CD8-positive, alpha-beta memory T cell (primary cell): ENCODE results near the gene PDE3B. TPM values are rescaled to one million over a fixed set of nuclear protein-coding genes. Genes with fewer than 3 reads are reported as not detected.
"Not testable (repeated sequence)": the region's sequence is repeated elsewhere in the genome, so short reads cannot be mapped to it uniquely, and the experiment has no call there.

Source experiments
- CTCF ChIA-PET: fragments of 350-600 bp; sonication (Branson Sonifier 250); formaldehyde crosslinking; loops from one replicate; lab custom pipeline; 2021; ENCODE audit warnings: antibody characterized with exemption; lab: Charles Lee
- POLR2A ChIA-PET: fragments of 350-600 bp; sonication (Branson Sonifier 250); formaldehyde crosslinking; loops from one replicate; lab custom pipeline; 2021; ENCODE audit warnings: antibody characterized with exemption; lab: Charles Lee
- DNase-seq, 5 donors: peaks; one replicate each; pipeline versions ENCODE4 v3.0.0 to v3.0.0-alpha.2; 2020 to 2022; ENCODE audit warnings: mixed read lengths in 1 of 5
- H3K27ac ChIP-seq: one replicate; pipeline ENCODE4 v1.7.0; 2013; ENCODE audit warnings: low read depth, mild to moderate bottlenecking, low read length, moderate library complexity
- H3K27me3 ChIP-seq: 2 replicates; pipeline ENCODE4 v1.7.0; 2013; ENCODE audit warnings: low read length, mild to moderate bottlenecking; ENCODE audit not compliant: insufficient read depth, poor library complexity, severe bottlenecking
- H3K36me3 ChIP-seq: 2 replicates; pipeline ENCODE4 v1.7.0; 2013; ENCODE audit warnings: mild to moderate bottlenecking, low read length, moderate library complexity; ENCODE audit not compliant: insufficient read depth
- H3K4me1 ChIP-seq: 2 replicates; pipeline ENCODE4 v1.7.0; 2013; ENCODE audit warnings: mild to moderate bottlenecking, low read length, moderate library complexity; ENCODE audit not compliant: insufficient read depth
- H3K4me3 ChIP-seq: 2 replicates; pipeline ENCODE4 v1.7.0; 2013; ENCODE audit warnings: mild to moderate bottlenecking, low read length
- H3K9me3 ChIP-seq: 2 replicates; pipeline ENCODE4 v1.7.0; 2013; ENCODE audit warnings: mild to moderate bottlenecking, low read length
- H3K27ac Mint-ChIP-seq, 8 donors: one replicate each; pipeline ENCODE4 v1.8.0; 2020 to 2021; ENCODE audit warnings: mixed read lengths in 8 of 8, mild to moderate bottlenecking in 6 of 8, inconsistent platforms in 3 of 8, moderate library complexity in 3 of 8
- H3K27me3 Mint-ChIP-seq, 2 donors: one replicate each; pipeline ENCODE4 v1.8.0; 2020 to 2021; ENCODE audit warnings: mixed read lengths in 2 of 2, mild to moderate bottlenecking in 1 of 2, moderate library complexity in 1 of 2
- H3K36me3 Mint-ChIP-seq, 3 donors: one replicate each; pipeline ENCODE4 v1.8.0; 2020 to 2021; ENCODE audit warnings: mixed read lengths in 3 of 3, inconsistent platforms in 1 of 3, mild to moderate bottlenecking in 1 of 3
- H3K4me1 Mint-ChIP-seq, 3 donors: one replicate each; pipeline ENCODE4 v1.8.0; 2020 to 2021; ENCODE audit warnings: mixed read lengths in 3 of 3, inconsistent platforms in 1 of 3, mild to moderate bottlenecking in 1 of 3
- H3K4me3 Mint-ChIP-seq, 7 donors: one replicate each; pipeline ENCODE4 v1.8.0; 2020 to 2021; ENCODE audit warnings: mixed read lengths in 7 of 7, mild to moderate bottlenecking in 6 of 7, moderate library complexity in 4 of 7, inconsistent platforms in 2 of 7
- H3K9me3 Mint-ChIP-seq, 5 donors: one replicate each; pipeline ENCODE4 v1.8.0; 2020 to 2022; ENCODE audit warnings: mixed read lengths in 5 of 5, mild to moderate bottlenecking in 3 of 5, moderate library complexity in 2 of 5, inconsistent platforms in 1 of 5
- polyA plus RNA-seq: library from polyadenylated mRNA; unstranded; fragments of 300-500 nt; fragmentation: Illumina TruSeq; gene quantifications from one replicate; pipeline ENCODE4 v1.2.3, GENCODE V29; 2021
- total RNA-seq, 2 experiments: library from RNA; stranded (reverse); gene quantifications; one replicate each; pipeline ENCODE4 v1.2.3, GENCODE V29; 2021

The PDE3B gene
- total and polyA plus RNA-seq, 3 experiments from 2014 or later, result 39.8 to 47.2 (median 47.0) TPM

DNA sequence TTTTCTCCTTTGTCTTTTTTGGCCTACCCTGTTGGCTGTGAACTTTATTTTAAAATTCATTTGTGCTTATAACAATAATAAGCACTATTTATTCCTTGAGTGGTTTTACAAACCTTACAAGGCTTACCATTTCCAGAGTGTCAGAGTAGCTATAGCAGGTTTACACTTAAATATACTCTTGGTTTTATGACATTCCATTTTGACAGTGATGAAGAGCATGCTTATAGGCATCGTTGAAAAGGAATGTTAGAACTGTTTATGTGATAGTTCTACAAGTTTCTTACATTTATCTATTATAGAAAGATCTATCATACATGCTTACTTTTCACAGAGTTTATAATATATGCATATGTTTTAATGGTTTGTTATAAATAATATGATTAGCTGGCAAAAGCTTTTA is 84.1 kb downstream of the PDE3B start:
- Histone ChIP-seq H3K4me1 (peaks cover 22% of the 10 kb centered on the region), H3K4me3 (no peak overlapping the region), H3K36me3 (no peaks in the 10 kb centered on the region), H3K27ac (no peak overlapping the region), H3K9me3 (no peaks in the 10 kb centered on the region), H3K27me3 (no peaks in the 10 kb centered on the region)
- ChIA-PET CTCF (interaction anchor here (0.9 to 1.3 kb wide), 2 partner anchors 19 to 83 kb away, joined by 3 to 4 read pairs; no protein-coding TSS in a partner anchor), POLR2A (no interaction called here)
- Mint-ChIP-seq H3K9me3 (no peaks in the 10 kb centered on the region), H3K27ac (peak overlapping the region in 3 of 8 donors; percentile 20 to 50 (median 28)), H3K4me1 (peaks cover 60 to 82% (median 77%) of the 10 kb centered on the region in 3 donors), H3K27me3 (no peaks in the 10 kb centered on the region), H3K4me3 (peak overlapping the region in 1 of 7 donors; percentile 4), H3K36me3 (peaks cover 6 to 12% (median 8%) of the 10 kb centered on the region in 3 donors)
- DNase-seq, result no peak

DNA sequence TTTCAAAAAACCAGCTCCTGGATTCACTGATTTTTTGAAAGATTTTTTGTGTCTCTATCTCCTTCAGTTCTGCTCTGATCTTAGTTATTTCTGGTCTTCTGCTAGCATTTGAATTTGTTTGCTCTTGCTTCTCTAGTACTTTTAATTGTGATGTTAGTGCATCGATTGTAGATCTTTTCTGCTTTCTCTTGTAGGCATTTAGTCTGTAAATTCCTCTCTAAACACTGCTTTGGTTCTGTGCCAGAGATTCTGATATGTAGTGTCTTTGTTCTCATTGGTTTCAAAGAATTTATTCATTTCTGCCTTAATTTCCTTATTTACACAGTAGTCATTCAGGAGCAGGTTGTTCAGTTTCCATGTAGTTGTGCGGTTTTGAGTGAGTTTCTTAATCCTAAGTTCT is 96.9 kb downstream of the PDE3B start:
- H3K27ac ChIP-seq, POLR2A ChIA-PET, H3K27me3 Mint-ChIP-seq, CTCF ChIA-PET, H3K4me3 ChIP-seq, DNase-seq, H3K27me3 ChIP-seq, H3K9me3 ChIP-seq, H3K36me3 ChIP-seq: not testable (repeated sequence)
- H3K27ac Mint-ChIP-seq, result peak overlapping the region in 4 of 8 donors; percentile 4 to 39 (median 26)
- H3K4me1 Mint-ChIP-seq, result peaks cover 65 to 77% (median 73%) of the 10 kb centered on the region in 3 donors
- H3K9me3 Mint-ChIP-seq, result peaks cover 4 to 18% (median 6%) of the 10 kb centered on the region in 5 donors
- H3K4me1 ChIP-seq, result peaks cover 15% of the 10 kb centered on the region
- peak overlapping the region in 1 of 7 donors; percentile 6 for H3K4me3 Mint-ChIP-seq
- H3K36me3 Mint-ChIP-seq, result peaks cover 19 to 46% (median 31%) of the 10 kb centered on the region in 3 donors

DNA sequence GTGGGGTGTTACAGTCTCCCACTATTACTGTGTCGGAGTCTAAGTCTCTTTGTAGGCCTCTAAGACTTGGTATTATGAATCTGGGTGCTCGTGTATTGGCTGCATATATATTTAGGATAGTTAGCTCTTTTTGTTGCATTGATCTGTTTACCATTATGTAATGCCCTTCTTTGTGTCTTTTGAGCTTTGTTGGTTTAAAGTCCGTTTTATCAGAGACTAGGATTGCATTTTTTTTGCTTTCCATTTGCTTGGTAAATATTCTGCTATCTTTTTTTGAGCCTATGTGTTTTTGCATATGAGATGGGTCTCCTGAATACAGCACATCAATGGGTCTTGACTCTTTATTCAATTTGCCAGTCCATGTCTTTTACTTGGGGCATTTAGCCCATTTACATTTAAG is 97.6 kb downstream of the PDE3B start:
- DNase-seq, result no peak
- H3K9me3 Mint-ChIP-seq, result peaks cover 4 to 18% (median 6%) of the 10 kb centered on the region in 5 donors
- peaks cover 0 to 1% of the 10 kb centered on the region in 2 donors for H3K27me3 Mint-ChIP-seq
- Histone ChIP-seq H3K27me3 (no peaks in the 10 kb centered on the region), H3K4me3 (no peak overlapping the region), H3K27ac (no peak overlapping the region), H3K36me3 (no peaks in the 10 kb centered on the region), H3K9me3 (peaks cover 4% of the 10 kb centered on the region), H3K4me1 (peaks cover 12% of the 10 kb centered on the region)
- POLR2A ChIA-PET, result no interaction called here
- CTCF ChIA-PET, result no interaction called here
- H3K4me3 Mint-ChIP-seq, result no peak overlapping the region
- H3K27ac Mint-ChIP-seq, result peak overlapping the region in 2 of 8 donors; percentile 34 to 55
- peaks cover 19 to 46% (median 36%) of the 10 kb centered on the region in 3 donors for H3K36me3 Mint-ChIP-seq
- peaks cover 61 to 71% (median 71%) of the 10 kb centered on the region in 3 donors for H3K4me1 Mint-ChIP-seq

DNA sequence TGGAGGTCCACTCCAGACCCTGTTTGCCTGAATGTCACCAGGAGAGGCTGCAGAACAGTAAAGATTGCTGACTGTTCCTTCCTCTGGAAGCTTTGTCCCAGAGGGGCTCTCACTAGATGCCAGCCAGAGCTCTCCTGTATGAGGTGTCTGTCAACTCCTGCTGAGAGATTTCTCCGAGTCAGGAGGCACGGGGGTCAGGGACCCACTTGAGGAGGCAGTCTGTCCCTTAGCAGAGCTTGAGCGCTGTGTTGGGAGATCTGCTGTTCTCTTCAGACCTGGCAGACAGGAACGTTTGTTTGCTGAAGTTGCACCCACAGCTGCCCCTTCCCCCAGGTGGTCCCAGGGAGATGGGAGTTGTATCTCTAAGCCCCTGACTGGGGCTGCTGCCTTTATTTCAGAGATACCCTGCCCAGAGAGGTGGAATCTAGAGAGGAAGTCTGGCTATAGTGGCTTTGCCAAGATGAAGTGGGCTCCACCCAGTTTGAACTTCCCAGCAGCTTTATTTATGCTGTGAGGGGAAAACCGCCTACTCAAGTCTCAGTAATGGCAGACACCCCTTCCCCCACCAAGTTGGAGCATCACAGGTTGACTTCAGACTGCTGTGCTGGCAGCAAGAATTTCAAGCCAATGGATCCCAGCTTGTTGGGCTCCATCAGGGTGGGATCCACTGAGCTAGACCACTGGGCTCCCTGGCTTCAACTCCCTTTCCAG is 99.4 kb downstream of the PDE3B start:
- DNase-seq, result no peak
- H3K27me3 ChIP-seq, result no peaks in the 10 kb centered on the region
- Mint-ChIP-seq H3K36me3 (peaks cover 17 to 42% (median 41%) of the 10 kb centered on the region in 3 donors), H3K4me3 (no peak overlapping the region), H3K27ac (peak overlapping the region in 1 of 8 donors; percentile 3), H3K27me3 (peaks cover 0 to 1% of the 10 kb centered on the region in 2 donors), H3K9me3 (peaks cover 4 to 18% (median 6%) of the 10 kb centered on the region in 5 donors), H3K4me1 (peaks cover 69 to 80% (median 77%) of the 10 kb centered on the region in 3 donors)
- peaks cover 15% of the 10 kb centered on the region for H3K4me1 ChIP-seq
- ChIA-PET CTCF (no interaction called here), POLR2A (no interaction called here)
- H3K9me3 ChIP-seq, result peaks cover 4% of the 10 kb centered on the region
- H3K4me3 ChIP-seq, result no peak overlapping the region
- no peaks in the 10 kb centered on the region for H3K36me3 ChIP-seq
- H3K27ac ChIP-seq, result no peak overlapping the region

GRCh38 chr11:14743667-14744066 is 100.1 kb downstream of the PDE3B start:
- CTCF ChIA-PET, H3K36me3 ChIP-seq, POLR2A ChIA-PET, H3K27me3 ChIP-seq, H3K9me3 ChIP-seq, H3K27ac ChIP-seq, DNase-seq, H3K27me3 Mint-ChIP-seq, H3K4me3 ChIP-seq: not testable (repeated sequence)
- H3K9me3 Mint-ChIP-seq, result peaks cover 3 to 12% (median 5%) of the 10 kb centered on the region in 5 donors
- H3K4me3 Mint-ChIP-seq, result peak overlapping the region in 4 of 7 donors; percentile 13 to 35 (median 19)
- peaks cover 13 to 37% (median 37%) of the 10 kb centered on the region in 3 donors for H3K36me3 Mint-ChIP-seq
- peaks cover 15% of the 10 kb centered on the region for H3K4me1 ChIP-seq
- H3K4me1 Mint-ChIP-seq, result peaks cover 69 to 82% (median 71%) of the 10 kb centered on the region in 3 donors
- peak overlapping the region in 5 of 8 donors; percentile 3 to 83 (median 25) for H3K27ac Mint-ChIP-seq

DNA sequence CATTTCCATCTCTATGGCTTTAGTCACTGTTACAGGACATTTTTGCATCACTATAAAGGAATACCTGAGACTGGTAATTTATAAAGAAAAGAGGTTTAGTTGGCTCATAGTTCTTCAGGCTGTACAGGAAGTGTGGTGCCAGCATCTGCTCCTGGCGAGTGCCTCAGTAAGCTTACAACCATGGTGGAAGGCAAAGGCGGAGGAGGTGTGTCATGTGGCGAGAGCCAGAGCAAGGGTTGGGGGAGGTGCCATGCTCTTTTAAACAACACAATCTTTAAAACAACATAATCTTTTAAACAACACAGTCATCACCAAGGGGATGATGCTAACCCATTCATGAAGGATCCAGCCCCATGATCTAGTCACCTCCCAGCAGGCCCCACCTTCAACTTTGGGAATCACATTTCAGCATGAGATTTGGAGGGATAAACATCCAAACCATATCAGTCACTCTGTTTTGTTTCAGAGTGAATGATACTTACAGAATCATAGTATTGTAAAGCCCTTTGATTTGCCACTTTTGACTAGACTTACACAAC is 103.3 kb downstream of the PDE3B start:
- Histone ChIP-seq H3K4me1 (peaks cover 33% of the 10 kb centered on the region), H3K9me3 (peaks cover 4% of the 10 kb centered on the region), H3K27me3 (no peaks in the 10 kb centered on the region), H3K4me3 (no peak overlapping the region), H3K27ac (no peak overlapping the region), H3K36me3 (no peaks in the 10 kb centered on the region)
- Mint-ChIP-seq H3K4me1 (peaks cover 57 to 78% (median 65%) of the 10 kb centered on the region in 3 donors), H3K27me3 (no peaks in the 10 kb centered on the region), H3K9me3 (peaks cover 0 to 2% (median 0%) of the 10 kb centered on the region in 5 donors), H3K4me3 (no peak overlapping the region), H3K27ac (peak overlapping the region in 6 of 8 donors; percentile 20 to 93 (median 56)), H3K36me3 (peaks cover 10 to 29% (median 11%) of the 10 kb centered on the region in 3 donors)
- CTCF ChIA-PET, result interaction anchor here (1.1 to 1.5 kb wide), 2 partner anchors 10 to 19 kb away, joined by 3 read pairs; no protein-coding TSS in a partner anchor
- POLR2A ChIA-PET, result no interaction called here
- DNase-seq, result no peak

GRCh38 chr11:14748090-14748489 is 104.5 kb downstream of the PDE3B start:
- Mint-ChIP-seq H3K4me3 (no peak overlapping the region), H3K27ac (no peak overlapping the region), H3K9me3 (peaks cover 0 to 2% (median 0%) of the 10 kb centered on the region in 5 donors), H3K27me3 (no peaks in the 10 kb centered on the region), H3K36me3 (peaks cover 5 to 29% (median 6%) of the 10 kb centered on the region in 3 donors), H3K4me1 (peaks cover 58 to 78% (median 65%) of the 10 kb centered on the region in 3 donors)
- Histone ChIP-seq H3K36me3 (no peaks in the 10 kb centered on the region), H3K9me3 (peaks cover 4% of the 10 kb centered on the region), H3K4me1 (peaks cover 44% of the 10 kb centered on the region), H3K27me3 (no peaks in the 10 kb centered on the region), H3K27ac (no peak overlapping the region), H3K4me3 (no peak overlapping the region)
- POLR2A ChIA-PET, result no interaction called here
- CTCF ChIA-PET, result interaction anchor here (0.5 kb wide), 1 partner anchor 293 kb away, joined by 3 read pairs; no protein-coding TSS in a partner anchor
- no peak for DNase-seq

DNA sequence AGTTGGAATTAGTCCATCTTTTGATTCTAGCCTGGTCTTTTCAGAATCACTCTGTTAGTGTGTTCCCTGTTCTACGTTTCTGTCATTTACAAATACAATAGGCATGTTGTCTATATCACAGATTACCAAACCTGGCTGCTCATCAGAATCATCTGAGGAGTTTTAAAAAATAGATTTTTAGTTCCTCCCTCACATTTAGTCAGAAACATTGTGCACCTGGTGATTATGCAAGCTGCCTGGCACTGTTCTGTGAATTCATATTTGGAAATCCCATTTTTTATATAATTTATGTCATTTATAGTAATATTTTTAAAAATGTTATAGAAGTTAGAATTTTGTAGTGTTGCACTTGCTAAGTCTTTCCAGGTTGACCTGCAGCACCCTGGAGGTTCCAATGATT is 107.3 kb downstream of the PDE3B start:
- no peak for DNase-seq
- H3K4me1 ChIP-seq, result peaks cover 33% of the 10 kb centered on the region
- no peak overlapping the region for H3K4me3 ChIP-seq
- H3K27me3 ChIP-seq, result no peaks in the 10 kb centered on the region
- ChIA-PET CTCF (no interaction called here), POLR2A (no interaction called here)
- no peaks in the 10 kb centered on the region for H3K27me3 Mint-ChIP-seq
- no peaks in the 10 kb centered on the region for H3K9me3 Mint-ChIP-seq
- no peak overlapping the region for H3K4me3 Mint-ChIP-seq
- H3K27ac ChIP-seq, result no peak overlapping the region
- H3K4me1 Mint-ChIP-seq, result peaks cover 48 to 80% (median 66%) of the 10 kb centered on the region in 3 donors
- no peaks in the 10 kb centered on the region for H3K36me3 ChIP-seq
- H3K36me3 Mint-ChIP-seq, result peaks cover 0 to 23% (median 2%) of the 10 kb centered on the region in 3 donors
- H3K9me3 ChIP-seq, result no peaks in the 10 kb centered on the region
- peak overlapping the region in 2 of 8 donors; percentile 24 to 48 for H3K27ac Mint-ChIP-seq
